Neural cell (in vitro differentiated cells): ENCODE data around the gene SETD2.

Experiments
- CTCF ChIP-seq: fragments of 450-650 bp; IDR thresholded peaks from 2 replicates; pipeline ENCODE4 v1.5.1; 2014; ENCODE audit warnings: antibody characterized with exemption, mild to moderate bottlenecking, moderate library complexity; ENCODE audit not compliant: poor library complexity, severe bottlenecking
- EP300 ChIP-seq: fragments of 450-650 bp; conservative IDR thresholded peaks from 2 replicates; pipeline ENCODE4 v1.6.1; 2014; ENCODE audit warnings: antibody characterized with exemption, mild to moderate bottlenecking, moderate library complexity; ENCODE audit not compliant: poor library complexity, severe bottlenecking
- EZH2 ChIP-seq: fragments of 200-600, 300-800 bp; shearing (Covaris generic), sonication (generic); IDR thresholded peaks from 2 replicates; pipeline ENCODE4 v1.6.1; 2014; ENCODE audit warnings: antibody characterized with exemption, low read length, borderline replicate concordance, mild to moderate bottlenecking; ENCODE audit not compliant: insufficient read depth, poor library complexity, severe bottlenecking
- MXI1 ChIP-seq: fragments of 450-650 bp; conservative IDR thresholded peaks from 2 replicates; pipeline ENCODE4 v1.6.1; 2014; ENCODE audit warnings: antibody characterized with exemption, mild to moderate bottlenecking; ENCODE audit not compliant: poor library complexity, severe bottlenecking
- POLR2AphosphoS5 ChIP-seq: IDR thresholded peaks from 2 replicates; pipeline ENCODE4 v1.6.1; 2012
- RAD21 ChIP-seq: fragments of 450-650 bp; conservative IDR thresholded peaks from 2 replicates; pipeline ENCODE4 v1.6.1; 2014; ENCODE audit warnings: antibody characterized with exemption, mild to moderate bottlenecking, moderate library complexity
- REST ChIP-seq: IDR thresholded peaks from 2 replicates; pipeline ENCODE4 v1.6.1; 2012; ENCODE audit warnings: borderline replicate concordance

GRCh38 chr3:47042231-47042791, 121.6 kb downstream of the SETD2 start:
- no peak for TF ChIP-seq CTCF
- TF ChIP-seq EZH2 = no peak
- no peak for TF ChIP-seq EP300
- no peak for TF ChIP-seq POLR2AphosphoS5
- no peak for TF ChIP-seq REST
- no peak for TF ChIP-seq RAD21
- no peak for TF ChIP-seq MXI1
